ENCODE data around the gene CA5A.

DNA sequence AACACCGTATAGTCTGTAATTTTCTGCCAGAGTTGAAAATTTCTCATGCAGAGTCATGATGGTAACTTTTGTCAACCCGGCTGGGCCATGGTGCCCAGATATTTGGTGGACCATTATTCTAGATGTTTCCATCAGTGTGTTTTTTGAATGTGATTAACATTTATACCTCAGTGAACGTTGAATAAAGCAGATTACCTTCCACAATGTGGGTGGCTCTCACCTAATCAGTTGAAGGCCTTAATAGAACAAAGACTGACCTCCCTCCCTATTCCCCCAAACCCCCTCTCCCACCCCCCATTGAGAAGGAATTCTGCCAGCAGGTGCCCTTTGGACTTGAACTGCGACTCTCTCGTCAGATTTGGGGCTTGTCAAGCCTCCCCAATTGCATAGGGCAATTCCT lies 6.4 kb upstream of the CA5A start:
- no peak for TF ChIP-seq POLR2A (IDR thresholded peaks at IDR 0.05)
- TF ChIP-seq, protein P1, sequence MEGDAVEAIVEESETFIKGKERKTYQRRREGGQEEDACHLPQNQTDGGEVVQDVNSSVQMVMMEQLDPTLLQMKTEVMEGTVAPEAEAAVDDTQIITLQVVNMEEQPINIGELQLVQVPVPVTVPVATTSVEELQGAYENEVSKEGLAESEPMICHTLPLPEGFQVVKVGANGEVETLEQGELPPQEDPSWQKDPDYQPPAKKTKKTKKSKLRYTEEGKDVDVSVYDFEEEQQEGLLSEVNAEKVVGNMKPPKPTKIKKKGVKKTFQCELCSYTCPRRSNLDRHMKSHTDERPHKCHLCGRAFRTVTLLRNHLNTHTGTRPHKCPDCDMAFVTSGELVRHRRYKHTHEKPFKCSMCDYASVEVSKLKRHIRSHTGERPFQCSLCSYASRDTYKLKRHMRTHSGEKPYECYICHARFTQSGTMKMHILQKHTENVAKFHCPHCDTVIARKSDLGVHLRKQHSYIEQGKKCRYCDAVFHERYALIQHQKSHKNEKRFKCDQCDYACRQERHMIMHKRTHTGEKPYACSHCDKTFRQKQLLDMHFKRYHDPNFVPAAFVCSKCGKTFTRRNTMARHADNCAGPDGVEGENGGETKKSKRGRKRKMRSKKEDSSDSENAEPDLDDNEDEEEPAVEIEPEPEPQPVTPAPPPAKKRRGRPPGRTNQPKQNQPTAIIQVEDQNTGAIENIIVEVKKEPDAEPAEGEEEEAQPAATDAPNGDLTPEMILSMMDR (IDR thresholded peaks at IDR 0.05 in 4 of 5, conservative IDR thresholded peaks at IDR 0.05 in 1 of 5), result no peak

Data from gastrocnemius medialis (tissue), 4 donors.